Stimulated activated CD8-positive, alpha-beta memory T cell treated with anti-CD3 and anti-CD28 coated beads, Interleukin-15, amount 100 ng/mL, for 1 hour (primary cell): ENCODE measurements around the gene VTI1A.

Experiments
- DNase-seq: peaks from one replicate; pipeline ENCODE4 v3.0.0-alpha.2; 2020; ENCODE audit warnings: low read depth

The VTI1A gene

GRCh38 chr10:112811741-112812551, 364.9 kb downstream of the VTI1A start:
- no peak for DNase-seq

- DNase-seq, result no peak
These were observed 365.6 kb downstream of the VTI1A start for GRCh38 chr10:112812586-112812985.

- no peak for DNase-seq
These were observed 367.0 kb downstream of the VTI1A start for GRCh38 chr10:112813866-112814591.

- DNase-seq, result no peak
These were observed 368.4 kb downstream of the VTI1A start for GRCh38 chr10:112815269-112816032.

- no peak for DNase-seq
These were observed 369.0 kb downstream of the VTI1A start for GRCh38 chr10:112816033-112816430.

GRCh38 chr10:112816891-112817290, 369.9 kb downstream of the VTI1A start:
- DNase-seq, result no peak

- no peak for DNase-seq
These were observed 371.2 kb downstream of the VTI1A start for GRCh38 chr10:112817981-112818777.

GRCh38 chr10:112819231-112819630, 372.2 kb downstream of the VTI1A start:
- DNase-seq, result no peak

GRCh38 chr10:112820320-112820719, 373.3 kb downstream of the VTI1A start:
- no peak for DNase-seq

GRCh38 chr10:112821038-112821437, 374.0 kb downstream of the VTI1A start:
- DNase-seq, result no peak

- no peak for DNase-seq
These were observed 374.6 kb downstream of the VTI1A start for GRCh38 chr10:112821663-112822062.

- no peak for DNase-seq
These were observed 376.0 kb downstream of the VTI1A start for GRCh38 chr10:112823007-112823406.

GRCh38 chr10:112823604-112824003, 376.6 kb downstream of the VTI1A start:
- no peak for DNase-seq

GRCh38 chr10:112826018-112826697, 379.1 kb downstream of the VTI1A start:
- DNase-seq, result no peak

- no peak for DNase-seq
These were observed 380.1 kb downstream of the VTI1A start for GRCh38 chr10:112827086-112827485.

- no peak for DNase-seq
These were observed 380.9 kb downstream of the VTI1A start for GRCh38 chr10:112827951-112828350.

- no peak for DNase-seq
These were observed 384.8 kb downstream of the VTI1A start for GRCh38 chr10:112831859-112832258.

GRCh38 chr10:112832361-112832878, 385.4 kb downstream of the VTI1A start:
- no peak for DNase-seq

GRCh38 chr10:112832959-112833358, 385.9 kb downstream of the VTI1A start:
- no peak for DNase-seq

GRCh38 chr10:112834751-112835181, 387.8 kb downstream of the VTI1A start:
- no peak for DNase-seq

GRCh38 chr10:112835217-112835715, 388.3 kb downstream of the VTI1A start:
- DNase-seq, result no peak
